GM19397 (cell line): ENCODE data around the gene ULBP3.
"Not testable (repeated sequence)": the region's sequence is repeated elsewhere in the genome, so short reads cannot be mapped to it uniquely, and the experiment has no call there.

Experiments used
- ATAC-seq: cut with Tn5 transposase; IDR thresholded peaks from one replicate; pipeline ENCODE4 v1.9.1; 2021; ENCODE audit warnings: mild to moderate bottlenecking, moderate library complexity; ENCODE audit not compliant: unreplicated experiment

Gene ULBP3

GRCh38 chr6:150043501-150044412 is 25.2 kb downstream of the ULBP3 start:
- ATAC-seq, result no peak

DNA sequence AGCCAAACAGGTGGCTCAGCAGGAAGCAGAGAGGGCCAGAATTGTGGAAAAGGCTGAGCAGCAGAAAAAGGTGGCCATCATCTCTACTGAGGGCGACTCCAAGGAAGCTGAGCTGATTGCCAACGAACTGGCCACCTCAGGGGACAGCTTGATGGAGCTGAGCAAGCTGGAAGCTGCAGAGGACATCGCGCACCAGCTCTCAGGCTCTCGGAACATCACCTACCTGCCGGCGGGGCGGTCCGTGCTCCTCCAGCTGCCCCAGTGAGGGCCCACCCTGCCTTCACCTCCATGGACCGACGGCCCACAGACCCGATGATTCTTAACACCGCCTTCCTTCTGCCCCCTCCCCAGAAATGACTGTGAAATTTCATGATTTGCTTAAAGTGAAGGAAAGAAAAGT is 25.8 kb downstream of the ULBP3 start:
- ATAC-seq, result no peak

DNA sequence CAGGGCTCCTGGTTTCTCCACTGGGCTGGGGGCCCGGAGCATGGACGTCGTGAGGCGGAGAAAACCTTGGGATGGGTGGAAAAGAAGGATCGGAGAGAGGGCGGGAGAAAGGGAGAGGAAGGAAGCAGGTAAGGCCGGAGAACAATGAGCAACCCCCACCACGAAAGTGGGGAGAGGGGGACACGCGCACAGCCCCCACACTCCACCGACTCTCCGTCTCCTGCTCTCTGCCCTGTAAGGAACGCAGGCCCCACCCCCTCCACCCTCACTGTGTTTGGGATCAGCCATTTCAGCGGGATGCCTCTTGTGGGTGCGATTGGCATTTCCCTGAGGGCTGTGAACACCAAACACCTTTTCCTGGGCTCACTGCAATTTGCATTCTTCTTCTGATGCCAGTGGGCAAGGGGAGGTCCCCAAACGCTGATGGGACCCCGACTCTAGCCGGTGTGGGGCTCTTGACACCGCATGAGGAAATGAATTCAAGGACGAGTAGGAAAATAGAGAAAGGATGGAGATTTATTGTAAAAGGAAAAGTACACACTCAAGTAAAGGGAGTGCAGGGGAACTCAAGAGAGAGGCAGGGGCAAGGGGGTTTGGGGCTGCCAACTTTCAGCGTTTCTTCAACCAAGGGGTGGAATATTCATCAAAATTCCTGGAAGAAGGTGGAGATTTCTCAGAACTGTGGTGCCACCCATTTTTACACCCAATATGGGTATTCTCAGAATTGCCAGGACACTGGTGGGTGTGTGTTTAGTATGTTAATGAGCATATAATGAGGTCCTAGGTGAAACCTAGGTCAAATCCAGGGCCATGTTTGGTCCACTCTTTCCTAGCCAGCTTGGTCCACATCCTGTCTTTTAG is 30.5 kb downstream of the ULBP3 start:
- ATAC-seq, result no peak

- ATAC-seq, result no peak
Measured at GRCh38 chr6:150037526-150038201, 31.3 kb downstream of the ULBP3 start.

- ATAC-seq, result no peak
Measured at GRCh38 chr6:150036081-150036480, 32.8 kb downstream of the ULBP3 start.

- no peak for ATAC-seq
Measured at GRCh38 chr6:150033207-150033771, 35.6 kb downstream of the ULBP3 start.

- ATAC-seq, result no peak
Measured at GRCh38 chr6:150032598-150032997, 36.3 kb downstream of the ULBP3 start.

DNA sequence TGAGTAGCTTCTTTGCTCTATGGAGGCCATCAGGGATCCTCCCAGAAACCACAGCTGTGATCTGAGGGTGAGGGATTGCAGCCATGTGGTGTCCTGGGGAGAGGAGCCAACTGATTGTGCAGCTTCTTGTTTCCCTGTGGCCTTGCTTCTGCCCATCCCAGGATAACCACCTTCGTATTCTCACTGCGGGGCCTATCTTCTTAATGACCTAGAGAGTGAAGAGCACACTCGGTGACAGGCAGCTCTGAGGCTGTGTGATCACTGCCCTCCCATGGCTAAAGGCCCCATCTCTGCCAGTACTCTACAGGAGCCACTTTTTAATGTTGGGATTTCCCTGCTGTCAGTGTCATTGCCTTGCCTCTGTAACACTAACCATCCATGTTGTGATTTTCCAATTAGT is 38.3 kb downstream of the ULBP3 start:
- ATAC-seq, result no peak

GRCh38 chr6:150029749-150030148 is 39.2 kb downstream of the ULBP3 start:
- no peak for ATAC-seq

- ATAC-seq, result no peak
Measured at GRCh38 chr6:150029276-150029675, 39.6 kb downstream of the ULBP3 start.

GRCh38 chr6:150028799-150029198 is 40.1 kb downstream of the ULBP3 start:
- no peak for ATAC-seq

GRCh38 chr6:150027806-150028565 is 40.9 kb downstream of the ULBP3 start:
- ATAC-seq, result no peak

DNA sequence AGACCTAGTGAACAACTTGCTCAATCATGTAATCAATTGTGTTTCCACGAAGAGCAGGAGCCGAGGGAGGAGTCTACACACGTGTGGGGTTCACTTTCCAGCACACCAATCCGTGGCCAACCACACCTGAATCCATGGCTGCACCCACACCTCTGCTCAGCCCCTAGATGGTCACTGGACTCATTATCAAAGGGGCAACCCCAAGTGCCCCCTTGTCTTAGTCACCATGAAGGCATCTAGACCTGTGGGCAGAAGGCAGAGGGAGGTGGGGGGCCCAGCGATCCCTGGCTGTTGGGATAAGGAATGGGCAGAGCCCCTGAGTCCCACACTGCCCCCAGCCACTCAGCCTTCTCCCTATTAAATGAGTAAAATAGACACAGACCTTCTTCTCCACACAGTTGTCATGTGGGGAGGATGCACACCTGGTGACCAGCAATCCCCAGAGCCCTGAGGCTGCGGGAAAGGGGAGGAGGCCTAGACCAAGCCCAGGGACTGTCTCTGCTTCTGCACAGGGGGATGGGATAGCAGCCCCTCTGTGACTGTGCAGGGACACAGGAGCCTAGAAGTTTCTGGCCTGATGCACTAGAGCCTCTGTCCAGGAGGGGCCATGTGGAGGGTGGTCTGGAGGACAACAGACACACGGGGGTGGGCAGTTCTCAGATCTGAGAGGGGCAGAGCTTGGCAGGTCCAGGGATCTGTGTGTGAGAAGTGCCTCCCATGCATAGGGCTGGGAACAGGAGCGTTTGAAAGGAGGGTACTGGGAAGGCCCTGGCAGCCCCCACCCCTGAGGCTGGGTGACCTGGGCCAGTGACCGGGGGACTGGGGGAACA is 41.7 kb downstream of the ULBP3 start:
- no peak for ATAC-seq

DNA sequence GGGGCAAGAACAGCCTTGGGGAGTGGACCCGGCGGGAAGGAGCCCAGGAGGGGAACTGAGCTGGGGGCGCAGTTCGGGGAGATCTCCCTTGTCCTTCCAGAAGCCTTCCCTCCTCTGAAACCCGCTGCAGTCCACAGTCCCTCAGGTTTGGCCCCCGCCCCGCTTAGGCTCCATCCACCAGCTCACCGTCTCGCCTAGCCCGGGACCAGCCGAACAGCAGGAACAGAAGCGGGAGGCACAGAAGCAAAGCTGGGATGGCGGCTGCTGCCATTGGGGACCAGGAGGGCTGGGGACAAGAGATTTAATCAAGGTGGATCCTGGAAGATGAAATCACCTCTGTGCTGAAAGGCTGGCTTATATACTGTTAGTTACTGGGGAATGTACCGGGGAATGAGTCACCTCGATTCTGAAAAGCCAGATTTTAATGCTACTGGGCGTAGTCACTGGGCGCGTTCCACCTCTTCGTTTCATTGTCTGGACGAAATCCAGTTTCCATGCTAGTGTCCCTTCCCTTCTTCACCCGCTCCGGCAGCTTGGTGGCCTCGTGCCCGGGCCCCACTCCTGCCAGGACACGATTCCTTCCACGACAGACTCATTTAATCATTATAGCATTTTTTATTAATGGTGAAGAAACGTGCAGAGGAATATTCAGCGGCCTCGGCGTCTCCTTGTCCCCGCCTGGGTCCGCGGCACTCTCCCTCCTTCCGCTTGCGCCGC is 43.6 kb downstream of the ULBP3 start, which contains the start of gene RAET1L:
Gene RAET1L (minus strand): TSS at position 332 of the 717 bp plus-strand sequence. CDS start 61 bp downstream, at position 271.
- no peak for ATAC-seq

DNA sequence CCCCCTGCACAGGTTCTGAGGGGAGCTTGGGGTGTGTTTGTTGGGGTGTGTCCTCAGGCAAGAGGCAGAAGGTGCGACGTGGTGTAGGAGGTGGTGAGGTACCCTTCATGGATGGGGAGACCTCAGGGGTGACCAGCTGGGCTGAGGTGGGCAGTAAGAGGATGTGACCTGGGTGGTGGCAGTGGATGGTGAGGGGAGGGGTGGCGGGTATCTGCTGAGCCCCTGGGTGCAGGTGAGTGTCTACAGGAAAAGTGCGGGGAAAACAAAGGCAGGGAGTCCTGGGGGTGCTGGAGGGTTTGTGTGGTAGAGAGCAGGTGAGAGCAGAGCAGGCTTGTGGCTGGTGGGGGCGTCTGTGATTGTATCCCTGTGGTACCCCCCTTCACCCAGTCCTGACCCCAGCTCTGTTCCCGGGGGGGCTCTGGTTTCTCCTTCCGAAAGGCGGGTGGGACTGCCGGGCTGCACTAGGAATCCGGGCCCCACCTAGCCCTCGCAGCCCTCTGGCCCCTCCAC is 44.2 kb downstream of the ULBP3 start:
- ATAC-seq, result no peak

DNA sequence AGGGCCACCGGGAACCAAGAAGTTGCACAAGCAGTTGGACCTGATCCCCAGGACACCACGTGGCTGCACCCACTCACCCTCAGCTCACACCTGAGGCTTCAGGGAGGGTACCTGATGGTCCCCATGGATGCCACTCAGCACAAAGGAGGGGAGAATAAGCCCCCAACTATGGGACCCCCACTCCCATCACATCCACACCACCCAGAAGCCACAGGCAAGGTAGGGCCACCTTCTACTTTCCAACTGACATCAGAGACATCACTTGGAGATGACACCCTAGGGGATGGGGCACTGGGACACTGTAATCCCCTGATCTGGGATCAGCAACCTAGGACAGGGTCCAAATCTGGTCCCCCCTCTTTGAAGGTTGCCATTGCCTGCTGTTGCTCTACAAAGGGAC is 44.9 kb downstream of the ULBP3 start:
- ATAC-seq, result not testable (repeated sequence)

DNA sequence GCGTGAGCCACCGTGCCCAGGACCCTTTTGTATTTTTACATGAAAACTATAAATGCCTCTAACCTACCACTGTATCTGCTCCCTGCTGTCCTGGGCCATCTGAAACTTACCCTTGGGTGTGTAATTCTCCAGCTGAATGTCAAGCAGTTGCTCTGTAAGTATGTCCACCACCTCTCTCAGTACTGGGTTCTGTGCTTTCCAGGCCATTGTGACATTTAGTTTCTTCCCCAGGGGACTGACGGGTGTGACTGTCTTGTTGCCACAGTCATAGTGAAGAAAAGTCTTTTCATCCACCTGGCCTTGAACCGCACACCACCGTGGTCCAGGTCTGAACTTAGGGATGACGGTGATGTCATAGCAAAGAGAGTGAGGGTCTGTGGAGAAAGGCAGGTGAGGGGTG is 47.1 kb downstream of the ULBP3 start:
- ATAC-seq, result not testable (repeated sequence)

GRCh38 chr6:150018846-150019580 is 49.9 kb downstream of the ULBP3 start:
- ATAC-seq, result no peak
